ENCODE measurements around the gene XYLT2. TPM values are rescaled to one million over a fixed set of nuclear protein-coding genes. Genes with fewer than 3 reads are reported as not detected.

XYLT2 gene
- total RNA-seq, 1 experiment from 2014 or later = 39.7 TPM

DNA sequence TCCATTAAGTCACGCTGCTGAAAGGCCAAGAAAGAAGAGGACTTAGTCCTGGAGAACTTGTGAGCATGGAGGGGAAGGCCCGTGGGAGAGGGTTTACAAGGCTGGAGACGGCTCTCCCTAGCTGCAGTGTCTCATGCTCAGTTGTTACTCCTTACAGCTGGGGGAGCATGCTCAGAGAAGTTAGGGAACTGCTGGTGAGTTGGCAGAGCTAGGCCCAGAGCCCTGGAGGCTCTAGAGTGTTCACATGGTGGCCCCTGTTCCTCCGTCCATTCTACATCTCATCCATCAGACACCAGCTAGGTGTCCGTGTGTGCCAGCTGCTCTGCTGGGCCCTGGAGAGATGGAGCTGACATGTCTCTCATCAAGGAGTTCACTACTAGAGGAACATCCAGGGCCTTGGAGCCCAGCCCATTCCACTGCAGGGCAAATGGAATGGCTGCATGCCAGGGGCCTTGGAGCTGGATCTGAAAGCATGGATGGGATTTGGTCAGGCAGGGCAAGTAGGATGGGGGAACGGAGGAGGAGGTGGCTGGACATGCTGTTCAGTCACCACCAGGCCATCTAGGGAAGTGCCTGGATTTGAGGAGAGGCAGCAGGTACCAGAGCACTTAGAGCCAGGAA lies 6.3 kb downstream of the XYLT2 start:
- peaks cover 18% of the 10 kb centered on the region for H3K36me3 Mint-ChIP-seq
- no peak for ATAC-seq
- TF ChIP-seq, protein P1, sequence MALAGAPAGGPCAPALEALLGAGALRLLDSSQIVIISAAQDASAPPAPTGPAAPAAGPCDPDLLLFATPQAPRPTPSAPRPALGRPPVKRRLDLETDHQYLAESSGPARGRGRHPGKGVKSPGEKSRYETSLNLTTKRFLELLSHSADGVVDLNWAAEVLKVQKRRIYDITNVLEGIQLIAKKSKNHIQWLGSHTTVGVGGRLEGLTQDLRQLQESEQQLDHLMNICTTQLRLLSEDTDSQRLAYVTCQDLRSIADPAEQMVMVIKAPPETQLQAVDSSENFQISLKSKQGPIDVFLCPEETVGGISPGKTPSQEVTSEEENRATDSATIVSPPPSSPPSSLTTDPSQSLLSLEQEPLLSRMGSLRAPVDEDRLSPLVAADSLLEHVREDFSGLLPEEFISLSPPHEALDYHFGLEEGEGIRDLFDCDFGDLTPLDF (CRISPR knock-in tag; IDR thresholded peaks at IDR 0.05) = no peak
- TF ChIP-seq, protein P2, sequence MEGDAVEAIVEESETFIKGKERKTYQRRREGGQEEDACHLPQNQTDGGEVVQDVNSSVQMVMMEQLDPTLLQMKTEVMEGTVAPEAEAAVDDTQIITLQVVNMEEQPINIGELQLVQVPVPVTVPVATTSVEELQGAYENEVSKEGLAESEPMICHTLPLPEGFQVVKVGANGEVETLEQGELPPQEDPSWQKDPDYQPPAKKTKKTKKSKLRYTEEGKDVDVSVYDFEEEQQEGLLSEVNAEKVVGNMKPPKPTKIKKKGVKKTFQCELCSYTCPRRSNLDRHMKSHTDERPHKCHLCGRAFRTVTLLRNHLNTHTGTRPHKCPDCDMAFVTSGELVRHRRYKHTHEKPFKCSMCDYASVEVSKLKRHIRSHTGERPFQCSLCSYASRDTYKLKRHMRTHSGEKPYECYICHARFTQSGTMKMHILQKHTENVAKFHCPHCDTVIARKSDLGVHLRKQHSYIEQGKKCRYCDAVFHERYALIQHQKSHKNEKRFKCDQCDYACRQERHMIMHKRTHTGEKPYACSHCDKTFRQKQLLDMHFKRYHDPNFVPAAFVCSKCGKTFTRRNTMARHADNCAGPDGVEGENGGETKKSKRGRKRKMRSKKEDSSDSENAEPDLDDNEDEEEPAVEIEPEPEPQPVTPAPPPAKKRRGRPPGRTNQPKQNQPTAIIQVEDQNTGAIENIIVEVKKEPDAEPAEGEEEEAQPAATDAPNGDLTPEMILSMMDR (IDR thresholded peaks at IDR 0.05) = no peak
- TF ChIP-seq ELF4 (CRISPR knock-in tag; IDR thresholded peaks at IDR 0.05; ENCODE audit: low read depth) = no peak
- no peak for TF ChIP-seq ZNF317 (CRISPR knock-in tag; IDR thresholded peaks at IDR 0.05; ENCODE audit: borderline replicate concordance, low read depth)
- TF ChIP-seq GRHL2 (CRISPR knock-in tag; IDR thresholded peaks at IDR 0.05; ENCODE audit: insufficient replicate concordance, severe bottlenecking) = no peak
- TF ChIP-seq TCF7 (CRISPR knock-in tag; IDR thresholded peaks at IDR 0.05; ENCODE audit: low read depth) = no peak
- no peak for TF ChIP-seq ZNF396 (CRISPR knock-in tag; IDR thresholded peaks at IDR 0.05; ENCODE audit: borderline replicate concordance)
- TF ChIP-seq FOXP1 (CRISPR knock-in tag; IDR thresholded peaks at IDR 0.05; ENCODE audit: borderline replicate concordance) = no peak
- TF ChIP-seq SMAD3 (CRISPR knock-in tag; IDR thresholded peaks at IDR 0.05; ENCODE audit: borderline replicate concordance) = no peak
- no peak for TF ChIP-seq FOXJ3 (CRISPR knock-in tag; IDR thresholded peaks at IDR 0.05; ENCODE audit: borderline replicate concordance)
- TF ChIP-seq, protein P3, sequence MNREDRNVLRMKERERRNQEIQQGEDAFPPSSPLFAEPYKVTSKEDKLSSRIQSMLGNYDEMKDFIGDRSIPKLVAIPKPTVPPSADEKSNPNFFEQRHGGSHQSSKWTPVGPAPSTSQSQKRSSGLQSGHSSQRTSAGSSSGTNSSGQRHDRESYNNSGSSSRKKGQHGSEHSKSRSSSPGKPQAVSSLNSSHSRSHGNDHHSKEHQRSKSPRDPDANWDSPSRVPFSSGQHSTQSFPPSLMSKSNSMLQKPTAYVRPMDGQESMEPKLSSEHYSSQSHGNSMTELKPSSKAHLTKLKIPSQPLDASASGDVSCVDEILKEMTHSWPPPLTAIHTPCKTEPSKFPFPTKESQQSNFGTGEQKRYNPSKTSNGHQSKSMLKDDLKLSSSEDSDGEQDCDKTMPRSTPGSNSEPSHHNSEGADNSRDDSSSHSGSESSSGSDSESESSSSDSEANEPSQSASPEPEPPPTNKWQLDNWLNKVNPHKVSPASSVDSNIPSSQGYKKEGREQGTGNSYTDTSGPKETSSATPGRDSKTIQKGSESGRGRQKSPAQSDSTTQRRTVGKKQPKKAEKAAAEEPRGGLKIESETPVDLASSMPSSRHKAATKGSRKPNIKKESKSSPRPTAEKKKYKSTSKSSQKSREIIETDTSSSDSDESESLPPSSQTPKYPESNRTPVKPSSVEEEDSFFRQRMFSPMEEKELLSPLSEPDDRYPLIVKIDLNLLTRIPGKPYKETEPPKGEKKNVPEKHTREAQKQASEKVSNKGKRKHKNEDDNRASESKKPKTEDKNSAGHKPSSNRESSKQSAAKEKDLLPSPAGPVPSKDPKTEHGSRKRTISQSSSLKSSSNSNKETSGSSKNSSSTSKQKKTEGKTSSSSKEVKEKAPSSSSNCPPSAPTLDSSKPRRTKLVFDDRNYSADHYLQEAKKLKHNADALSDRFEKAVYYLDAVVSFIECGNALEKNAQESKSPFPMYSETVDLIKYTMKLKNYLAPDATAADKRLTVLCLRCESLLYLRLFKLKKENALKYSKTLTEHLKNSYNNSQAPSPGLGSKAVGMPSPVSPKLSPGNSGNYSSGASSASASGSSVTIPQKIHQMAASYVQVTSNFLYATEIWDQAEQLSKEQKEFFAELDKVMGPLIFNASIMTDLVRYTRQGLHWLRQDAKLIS (CRISPR knock-in tag; IDR thresholded peaks at IDR 0.05; ENCODE audit: borderline replicate concordance) = no peak
- TF ChIP-seq, protein P4, sequence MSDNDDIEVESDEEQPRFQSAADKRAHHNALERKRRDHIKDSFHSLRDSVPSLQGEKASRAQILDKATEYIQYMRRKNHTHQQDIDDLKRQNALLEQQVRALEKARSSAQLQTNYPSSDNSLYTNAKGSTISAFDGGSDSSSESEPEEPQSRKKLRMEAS (CRISPR knock-in tag; IDR thresholded peaks at IDR 0.05) = no peak
- TF ChIP-seq, protein P5, sequence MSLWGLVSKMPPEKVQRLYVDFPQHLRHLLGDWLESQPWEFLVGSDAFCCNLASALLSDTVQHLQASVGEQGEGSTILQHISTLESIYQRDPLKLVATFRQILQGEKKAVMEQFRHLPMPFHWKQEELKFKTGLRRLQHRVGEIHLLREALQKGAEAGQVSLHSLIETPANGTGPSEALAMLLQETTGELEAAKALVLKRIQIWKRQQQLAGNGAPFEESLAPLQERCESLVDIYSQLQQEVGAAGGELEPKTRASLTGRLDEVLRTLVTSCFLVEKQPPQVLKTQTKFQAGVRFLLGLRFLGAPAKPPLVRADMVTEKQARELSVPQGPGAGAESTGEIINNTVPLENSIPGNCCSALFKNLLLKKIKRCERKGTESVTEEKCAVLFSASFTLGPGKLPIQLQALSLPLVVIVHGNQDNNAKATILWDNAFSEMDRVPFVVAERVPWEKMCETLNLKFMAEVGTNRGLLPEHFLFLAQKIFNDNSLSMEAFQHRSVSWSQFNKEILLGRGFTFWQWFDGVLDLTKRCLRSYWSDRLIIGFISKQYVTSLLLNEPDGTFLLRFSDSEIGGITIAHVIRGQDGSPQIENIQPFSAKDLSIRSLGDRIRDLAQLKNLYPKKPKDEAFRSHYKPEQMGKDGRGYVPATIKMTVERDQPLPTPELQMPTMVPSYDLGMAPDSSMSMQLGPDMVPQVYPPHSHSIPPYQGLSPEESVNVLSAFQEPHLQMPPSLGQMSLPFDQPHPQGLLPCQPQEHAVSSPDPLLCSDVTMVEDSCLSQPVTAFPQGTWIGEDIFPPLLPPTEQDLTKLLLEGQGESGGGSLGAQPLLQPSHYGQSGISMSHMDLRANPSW (CRISPR knock-in tag; conservative IDR thresholded peaks at IDR 0.05; ENCODE audit: low read depth) = no peak
- TF ChIP-seq ZNF671 (CRISPR knock-in tag; IDR thresholded peaks at IDR 0.05) = no peak
- TF ChIP-seq RELA (CRISPR knock-in tag; IDR thresholded peaks at IDR 0.05; ENCODE audit: borderline replicate concordance) = no peak
- no peak for TF ChIP-seq ZNF121 (CRISPR knock-in tag; IDR thresholded peaks at IDR 0.05)
- no peak for TF ChIP-seq HMGA2 (CRISPR knock-in tag; IDR thresholded peaks at IDR 0.05)
- H3K4me1 Mint-ChIP-seq = peaks cover 17% of the 10 kb centered on the region
- H3K4me3 Mint-ChIP-seq = no peak overlapping the region
- CTCF ChIA-PET = interaction anchor here (1.6 kb wide), 1 partner anchor 10 kb away, joined by 11 read pairs; no protein-coding TSS in a partner anchor
- no peaks in the 10 kb centered on the region for H3K9me3 Mint-ChIP-seq
- DNase-seq (ENCODE audit: low spot score) = no peak
- POLR2A ChIA-PET = no interaction called here
- H3K27me3 Mint-ChIP-seq (ENCODE audit: low read depth) = no peaks in the 10 kb centered on the region
- H3K27ac Mint-ChIP-seq = no peak overlapping the region
